OCI-LY3 (cell line): ENCODE measurements around the gene MINDY3.

Source experiments
- H2AFZ ChIP-seq: fragments of 200-600, 300-600 bp; shearing (Covaris generic); 2 replicates; pipeline ENCODE4 v1.6.0; 2014; ENCODE audit warnings: antibody characterized with exemption, low read depth, low read length
- H3K27ac ChIP-seq: fragments of 200-600, 300-600 bp; sonication (generic); 2 replicates; pipeline ENCODE4 v1.5.1; 2014; ENCODE audit warnings: mild to moderate bottlenecking, low read length, moderate library complexity, mixed read lengths
- H3K27me3 ChIP-seq: fragments of 200-600, 300-600 bp; sonication (generic); 2 replicates; pipeline ENCODE4 v1.6.1; 2014; ENCODE audit warnings: low read depth, low read length, mixed read lengths
- H3K36me3 ChIP-seq: fragments of 200-600, 300-600 bp; sonication (generic); replicated peaks from 2 replicates; pipeline ENCODE3; 2014; ENCODE audit warnings: low read depth, low read length, mixed read lengths
- H3K4me1 ChIP-seq: fragments of 300-600, 200-600 bp; sonication (generic); 2 replicates; pipeline ENCODE4 v1.6.1; 2014; ENCODE audit warnings: low read length, mixed read lengths
- H3K4me2 ChIP-seq: fragments of 200-600, 300-600 bp; sonication (generic); 2 replicates; pipeline ENCODE4 v1.6.1; 2014; ENCODE audit warnings: low read length, mixed read lengths
- H3K4me3 ChIP-seq: fragments of 300-600, 200-600 bp; sonication (generic); 2 replicates; pipeline ENCODE4 v1.5.1; 2014; ENCODE audit warnings: antibody characterized with exemption, mild to moderate bottlenecking, low read length, moderate library complexity
- H3K79me2 ChIP-seq: fragments of 300-600, 200-600 bp; shearing (Covaris generic); 2 replicates; pipeline ENCODE4 v1.6.1; 2014; ENCODE audit warnings: mild to moderate bottlenecking, low read length, mixed read lengths
- H3K9ac ChIP-seq: fragments of 300-600, 200-600 bp; shearing (Covaris generic); 2 replicates; pipeline ENCODE4 v1.6.0; 2014; ENCODE audit warnings: mild to moderate bottlenecking, low read length, moderate library complexity
- H3K9me3 ChIP-seq: fragments of 200-600, 300-600 bp; shearing (Covaris generic); 2 replicates; pipeline ENCODE4 v1.6.1; 2014; ENCODE audit warnings: low read length, mixed read lengths; ENCODE audit not compliant: insufficient read depth
- H4K20me1 ChIP-seq: fragments of 200-600, 300-600 bp; sonication (generic); 2 replicates; pipeline ENCODE4 v1.6.1; 2016; ENCODE audit warnings: low read length, mixed read lengths; ENCODE audit not compliant: insufficient read depth
- EZH2phosphoT487 ChIP-seq: fragments of 200-600 bp; shearing (Covaris generic); IDR thresholded peaks from 2 replicates; pipeline ENCODE4 v1.6.1; 2018; ENCODE audit warnings: antibody characterized with exemption, mixed run types, low read depth
- TF ChIP-seq, protein P1 (sequence below): fragments of 200-600, 300-600 bp; sonication (generic); IDR thresholded peaks from 2 replicates; pipeline ENCODE4 v1.5.1; 2014; ENCODE audit warnings: antibody characterized with exemption, low read length, low read depth

The MINDY3 gene

DNA sequence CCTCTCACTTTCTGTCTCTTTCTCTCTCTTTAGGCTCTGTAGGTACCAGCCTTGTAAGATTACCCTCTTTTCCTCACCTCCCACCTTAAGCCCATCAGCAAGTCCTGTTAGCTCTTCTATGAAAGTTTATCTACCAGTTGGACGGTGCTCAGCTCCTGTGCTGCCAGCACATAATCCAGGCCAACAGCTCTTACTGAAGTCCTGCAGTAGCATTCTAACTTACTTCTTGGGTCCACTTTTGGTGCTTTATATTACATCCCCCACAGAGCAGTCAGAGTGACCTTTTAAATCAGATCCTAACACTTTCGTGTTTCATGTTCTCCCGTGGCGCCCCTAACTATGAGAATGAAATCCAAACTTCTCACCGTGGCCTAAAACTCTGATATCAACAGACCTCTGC is 101.7 kb downstream of the MINDY3 start:
- TF ChIP-seq, protein P1, sequence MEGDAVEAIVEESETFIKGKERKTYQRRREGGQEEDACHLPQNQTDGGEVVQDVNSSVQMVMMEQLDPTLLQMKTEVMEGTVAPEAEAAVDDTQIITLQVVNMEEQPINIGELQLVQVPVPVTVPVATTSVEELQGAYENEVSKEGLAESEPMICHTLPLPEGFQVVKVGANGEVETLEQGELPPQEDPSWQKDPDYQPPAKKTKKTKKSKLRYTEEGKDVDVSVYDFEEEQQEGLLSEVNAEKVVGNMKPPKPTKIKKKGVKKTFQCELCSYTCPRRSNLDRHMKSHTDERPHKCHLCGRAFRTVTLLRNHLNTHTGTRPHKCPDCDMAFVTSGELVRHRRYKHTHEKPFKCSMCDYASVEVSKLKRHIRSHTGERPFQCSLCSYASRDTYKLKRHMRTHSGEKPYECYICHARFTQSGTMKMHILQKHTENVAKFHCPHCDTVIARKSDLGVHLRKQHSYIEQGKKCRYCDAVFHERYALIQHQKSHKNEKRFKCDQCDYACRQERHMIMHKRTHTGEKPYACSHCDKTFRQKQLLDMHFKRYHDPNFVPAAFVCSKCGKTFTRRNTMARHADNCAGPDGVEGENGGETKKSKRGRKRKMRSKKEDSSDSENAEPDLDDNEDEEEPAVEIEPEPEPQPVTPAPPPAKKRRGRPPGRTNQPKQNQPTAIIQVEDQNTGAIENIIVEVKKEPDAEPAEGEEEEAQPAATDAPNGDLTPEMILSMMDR, result no peak
- no peak for TF ChIP-seq EZH2phosphoT487
- Histone ChIP-seq H3K79me2 (no peaks in the 10 kb centered on the region), H2AFZ (no peak overlapping the region), H3K4me3 (no peak overlapping the region), H3K9ac (no peak overlapping the region), H3K27ac (no peak overlapping the region), H3K4me2 (no peak overlapping the region), H3K27me3 (no peaks in the 10 kb centered on the region), H3K4me1 (no peaks in the 10 kb centered on the region), H4K20me1 (no peaks in the 10 kb centered on the region), H3K9me3 (no peaks in the 10 kb centered on the region), H3K36me3 (no peaks in the 10 kb centered on the region)

DNA sequence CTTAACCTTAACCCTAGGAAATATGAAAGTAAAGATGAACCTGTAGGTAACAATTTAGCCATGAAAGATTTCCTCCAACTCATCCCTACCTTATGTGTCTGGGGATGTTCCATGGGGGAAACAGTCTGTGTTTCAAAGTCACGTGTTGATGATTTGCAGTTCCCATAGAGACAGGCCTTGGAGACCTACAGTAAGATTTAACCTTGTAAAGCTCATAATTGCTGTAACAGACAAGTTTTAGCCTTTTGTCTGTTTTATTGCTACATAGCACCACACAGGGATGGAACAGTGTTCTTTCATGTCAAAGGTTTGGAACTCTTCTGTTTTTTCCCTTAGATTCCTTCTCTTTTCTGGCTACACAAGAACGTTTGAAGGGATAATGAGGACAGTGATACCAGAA is 105.4 kb downstream of the MINDY3 start:
- no peak for TF ChIP-seq EZH2phosphoT487
- TF ChIP-seq, protein P1, result no peak
- H4K20me1 ChIP-seq, result no peaks in the 10 kb centered on the region
- no peaks in the 10 kb centered on the region for H3K9me3 ChIP-seq

DNA sequence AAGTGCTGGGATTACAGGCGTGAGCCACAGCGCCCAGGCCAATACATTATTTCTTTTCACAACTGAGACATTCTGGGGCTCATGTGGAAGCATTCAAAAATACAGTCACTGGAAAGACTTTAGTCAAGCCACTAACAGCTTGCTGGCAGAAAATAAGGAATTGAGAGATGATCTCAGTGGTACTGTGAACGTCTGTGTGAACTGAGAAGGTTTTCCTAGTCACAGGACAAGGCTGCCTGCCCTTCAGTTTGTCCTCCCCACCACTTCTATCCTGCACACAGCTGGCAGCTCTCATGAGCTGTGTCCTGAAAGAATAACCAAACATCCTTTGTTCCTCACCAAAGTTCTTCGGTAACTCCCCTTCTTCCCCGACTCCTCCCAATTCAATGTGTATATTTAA is 109.3 kb downstream of the MINDY3 start:
- Histone ChIP-seq H3K79me2 (no peaks in the 10 kb centered on the region), H3K4me1 (no peaks in the 10 kb centered on the region), H4K20me1 (no peaks in the 10 kb centered on the region), H3K4me2 (no peak overlapping the region), H3K27me3 (no peaks in the 10 kb centered on the region), H2AFZ (no peak overlapping the region), H3K9ac (no peak overlapping the region), H3K27ac (no peak overlapping the region), H3K36me3 (no peaks in the 10 kb centered on the region), H3K4me3 (no peak overlapping the region), H3K9me3 (no peaks in the 10 kb centered on the region)
- TF ChIP-seq, protein P1, result no peak
- no peak for TF ChIP-seq EZH2phosphoT487

More for the DNA sequence above, 105.4 kb downstream of the MINDY3 start:
- Histone ChIP-seq H3K27ac (no peak overlapping the region), H3K36me3 (no peaks in the 10 kb centered on the region), H3K4me1 (no peaks in the 10 kb centered on the region), H2AFZ (no peak overlapping the region), H3K79me2 (no peaks in the 10 kb centered on the region), H3K4me3 (no peak overlapping the region), H3K9ac (no peak overlapping the region), H3K27me3 (no peaks in the 10 kb centered on the region), H3K4me2 (no peak overlapping the region)

DNA sequence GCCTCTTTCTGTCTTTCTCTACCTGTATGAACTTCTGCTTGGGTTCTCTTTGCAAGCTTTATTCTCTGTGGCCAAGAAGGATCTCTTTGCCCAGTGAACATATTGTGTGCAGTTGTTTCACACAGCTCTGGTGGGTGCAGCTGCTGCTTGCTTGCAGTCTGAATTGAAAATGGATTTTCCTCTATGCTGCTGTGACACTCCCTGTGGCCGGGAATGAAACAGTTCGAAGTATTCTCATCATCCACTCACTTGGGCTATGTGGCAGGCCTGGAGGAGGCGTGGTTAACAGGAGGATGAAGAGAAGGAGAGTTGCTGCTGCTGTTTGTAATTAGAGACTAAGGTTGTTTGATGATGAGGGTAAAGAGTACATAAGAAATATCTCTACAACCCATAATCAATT is 112.2 kb downstream of the MINDY3 start:
- H4K20me1 ChIP-seq, result no peaks in the 10 kb centered on the region
- no peak overlapping the region for H3K27ac ChIP-seq
- no peaks in the 10 kb centered on the region for H3K9me3 ChIP-seq
- no peaks in the 10 kb centered on the region for H3K79me2 ChIP-seq
- H3K9ac ChIP-seq, result no peak overlapping the region
- no peaks in the 10 kb centered on the region for H3K27me3 ChIP-seq
- no peak for TF ChIP-seq EZH2phosphoT487
- TF ChIP-seq, protein P1, result no peak
- H3K4me2 ChIP-seq, result no peak overlapping the region
- no peaks in the 10 kb centered on the region for H3K36me3 ChIP-seq
- no peak overlapping the region for H3K4me3 ChIP-seq
- no peak overlapping the region for H2AFZ ChIP-seq
- no peaks in the 10 kb centered on the region for H3K4me1 ChIP-seq
